ENCODE measurements around the gene FILIP1.

The FILIP1 gene

DNA sequence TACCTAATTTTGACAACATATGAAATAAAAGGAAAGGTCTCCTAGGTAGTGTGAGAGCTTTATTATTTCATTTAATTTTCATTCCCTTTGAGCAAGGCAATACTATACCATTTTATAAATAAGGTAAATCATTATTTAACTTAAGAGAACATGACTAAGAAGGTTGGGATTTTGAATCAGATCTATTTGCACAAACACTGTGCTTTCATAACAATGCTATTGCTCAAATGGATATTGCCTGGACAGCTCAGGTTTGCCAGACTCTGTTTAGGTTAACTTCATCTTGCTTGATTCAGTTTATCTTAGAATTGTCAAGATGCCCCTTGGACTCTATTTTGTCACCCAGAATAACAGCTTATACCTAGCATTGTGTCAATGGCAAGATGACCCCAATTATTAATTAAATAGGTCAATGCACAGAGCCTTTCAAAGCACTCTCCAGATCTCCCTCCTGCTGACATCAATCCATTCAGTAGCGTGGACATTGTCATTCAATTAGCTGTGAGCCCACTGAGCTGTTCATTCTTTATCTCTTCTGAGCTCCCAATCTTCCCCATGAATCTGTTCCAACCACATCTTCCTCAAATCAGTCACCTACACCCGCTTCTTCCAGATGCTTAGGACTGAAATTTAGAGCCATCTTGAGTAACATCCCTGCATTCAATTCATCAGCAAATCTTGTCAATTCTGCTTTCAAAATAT lies 166.9 kb downstream of the FILIP1 start:
- no peak for DNase-seq

DNA sequence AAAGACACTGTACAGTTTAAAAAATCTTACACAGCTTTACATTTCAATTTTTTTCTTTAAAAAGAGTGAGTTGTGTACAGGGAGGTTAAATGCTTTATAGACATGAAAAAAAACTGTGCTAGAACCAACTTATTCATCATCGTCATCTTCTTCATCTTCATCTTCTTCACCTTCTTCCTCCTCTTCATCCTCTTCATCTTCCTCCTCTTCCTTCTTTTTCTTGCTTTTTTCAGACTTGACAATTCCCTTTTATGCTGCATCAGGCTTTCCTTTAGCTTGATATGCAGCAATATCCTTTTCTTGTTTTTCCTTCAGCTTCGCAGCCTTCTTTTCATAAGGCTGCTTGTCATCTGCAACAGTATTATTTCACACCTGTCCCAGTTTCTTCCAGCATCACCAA lies 174.7 kb downstream of the FILIP1 start:
- no peak for DNase-seq

DNA sequence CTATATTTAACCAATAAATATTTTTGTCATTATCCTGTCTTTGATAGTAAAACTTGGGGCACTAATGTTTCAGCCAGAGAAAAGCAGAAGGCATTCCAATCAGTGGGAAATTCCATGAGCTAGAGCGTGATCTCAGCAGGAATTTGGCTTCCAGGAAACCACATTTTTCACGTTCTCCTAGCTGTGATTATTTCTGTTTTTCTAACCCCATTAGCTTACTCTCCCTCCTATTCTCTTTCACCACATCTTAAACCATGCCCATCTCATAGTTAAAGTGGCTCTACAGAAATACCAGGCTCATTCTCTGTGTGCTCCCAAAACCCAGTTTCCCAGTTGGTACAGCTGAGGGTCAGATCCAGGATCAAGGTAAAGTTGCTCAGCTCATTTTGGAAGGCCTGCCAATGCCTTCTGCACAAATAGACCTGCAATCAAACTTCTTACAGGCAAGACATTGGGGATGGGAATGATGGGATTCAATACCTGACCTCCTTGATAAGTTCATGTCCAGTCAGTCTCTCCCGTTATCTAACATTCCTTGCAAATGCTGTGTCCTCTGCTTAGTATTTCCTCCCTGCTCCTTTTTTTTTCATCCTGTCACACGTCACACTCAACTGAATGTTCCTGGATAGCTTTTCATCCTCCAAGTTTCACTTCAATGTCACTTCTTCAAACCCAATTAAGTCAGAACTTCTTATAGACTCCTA lies 175.9 kb downstream of the FILIP1 start:
- DNase-seq = no peak

DNA sequence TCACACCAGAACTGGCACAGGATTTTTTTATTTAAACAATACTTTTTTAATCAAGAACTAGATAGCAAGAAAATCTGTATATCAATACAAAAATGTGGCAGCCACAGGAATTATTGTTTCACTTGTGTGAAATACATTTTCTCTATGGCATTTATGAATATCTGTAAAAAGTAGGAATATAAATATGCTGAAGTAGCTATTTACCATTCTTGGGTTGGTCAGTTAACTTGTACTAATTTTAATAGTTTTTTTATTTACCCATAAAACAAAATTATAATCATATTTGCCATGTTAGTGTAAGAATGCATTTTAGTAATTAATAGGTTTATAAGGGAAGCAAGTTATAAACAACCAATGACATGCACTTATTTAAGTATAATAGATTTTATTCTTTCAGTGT lies 177.6 kb downstream of the FILIP1 start:
- no peak for DNase-seq

DNA sequence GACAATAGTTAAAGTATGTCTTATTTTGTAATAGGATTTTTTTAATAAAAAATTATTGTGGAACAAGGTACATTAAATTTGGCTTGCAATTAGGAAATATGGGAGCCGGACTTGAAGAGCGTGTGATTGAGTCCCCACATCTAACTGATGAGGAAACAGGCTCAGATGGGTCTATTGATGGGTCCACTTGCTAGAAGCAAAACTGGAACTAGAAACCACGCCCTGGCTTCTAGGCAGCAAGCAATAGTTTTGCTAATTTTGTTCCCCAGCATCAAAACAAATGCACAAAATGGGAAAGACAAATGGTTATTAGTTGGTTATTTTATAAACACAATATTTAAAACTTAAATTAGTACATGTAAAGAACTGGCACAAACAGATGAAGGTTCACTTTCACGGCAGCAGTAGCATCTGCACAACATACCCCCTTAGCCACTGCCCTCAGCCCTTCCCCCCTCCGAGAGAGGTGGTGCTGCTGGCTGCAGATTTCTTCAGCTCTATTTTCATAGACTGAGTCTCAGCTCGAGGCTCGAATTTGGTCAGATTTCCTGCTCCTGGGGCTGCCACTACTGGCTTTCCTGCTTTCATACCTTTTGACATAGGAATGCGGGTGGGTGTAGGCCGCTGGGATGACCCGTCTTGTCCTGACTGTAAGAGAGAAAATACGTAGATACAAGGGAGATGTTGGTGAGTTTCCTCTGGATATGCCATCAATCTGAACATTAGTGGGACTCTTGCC lies 185.2 kb downstream of the FILIP1 start:
- DNase-seq = no peak

DNA sequence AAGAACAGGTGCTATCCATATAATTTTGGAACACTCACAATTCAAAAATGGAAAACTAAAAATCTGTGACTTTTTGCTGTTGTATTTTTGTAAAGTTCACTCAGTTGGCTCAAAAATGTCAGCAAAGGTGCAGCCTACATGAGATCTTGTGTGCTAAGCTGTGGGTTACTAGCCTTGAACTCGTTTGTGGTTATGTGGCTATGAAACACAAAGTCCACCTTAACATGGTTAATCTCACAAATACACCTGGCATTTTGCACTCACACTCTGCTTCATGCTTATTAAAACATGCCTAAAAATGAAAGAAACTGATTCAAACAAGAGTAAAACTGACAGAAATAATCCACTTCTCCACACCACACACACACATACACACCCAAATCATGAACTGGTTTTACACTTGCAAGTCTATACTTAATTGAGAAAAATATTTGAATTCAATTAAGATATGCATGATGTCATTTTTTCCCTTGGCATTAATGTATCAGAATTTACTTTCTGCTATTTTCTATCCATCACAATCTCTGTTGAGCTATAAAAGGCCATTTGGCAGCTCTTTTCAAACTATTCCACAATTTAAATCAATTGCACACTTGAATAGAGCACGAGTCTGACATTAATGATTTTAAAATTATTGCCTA lies 186.1 kb downstream of the FILIP1 start:
- no peak for DNase-seq

DNA sequence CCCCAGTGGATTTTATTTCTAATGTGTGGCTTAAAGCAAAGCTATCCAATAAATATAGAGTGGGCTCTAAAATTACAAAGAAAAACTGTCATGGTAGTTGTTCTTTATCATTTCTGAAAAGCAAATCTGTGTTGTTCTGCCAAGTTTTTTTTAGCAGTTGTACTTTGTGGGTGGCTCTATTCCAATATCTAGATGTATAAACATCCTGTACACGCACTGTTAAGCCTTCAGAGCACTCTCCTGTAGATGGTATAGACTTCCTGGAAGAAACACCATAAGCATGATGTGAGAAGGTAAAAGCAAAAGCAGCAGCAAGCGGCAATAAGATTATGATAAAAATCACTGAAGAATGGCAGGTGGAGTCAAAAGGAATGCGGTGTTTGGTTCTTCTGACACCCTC lies 187.5 kb downstream of the FILIP1 start:
- no peak for DNase-seq

DNA sequence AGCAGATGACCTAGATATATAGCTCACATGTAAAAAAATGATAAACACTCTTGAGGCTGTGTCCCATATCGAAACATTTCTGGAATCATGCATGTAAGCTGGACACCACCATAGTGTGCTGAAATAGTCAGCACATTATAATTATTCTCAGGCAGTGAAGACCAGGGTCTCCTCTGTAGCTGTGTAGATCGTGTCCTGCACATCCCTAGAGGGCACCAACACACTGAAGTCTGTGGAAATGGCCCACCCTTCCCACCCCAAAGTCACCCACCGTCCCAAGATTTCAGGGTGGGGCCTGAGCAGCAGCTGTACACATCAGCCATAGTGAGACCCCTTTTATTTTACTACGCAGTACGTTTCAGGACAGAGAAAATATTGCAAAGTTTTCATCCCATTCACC lies 188.0 kb downstream of the FILIP1 start:
- no peak for DNase-seq

DNA sequence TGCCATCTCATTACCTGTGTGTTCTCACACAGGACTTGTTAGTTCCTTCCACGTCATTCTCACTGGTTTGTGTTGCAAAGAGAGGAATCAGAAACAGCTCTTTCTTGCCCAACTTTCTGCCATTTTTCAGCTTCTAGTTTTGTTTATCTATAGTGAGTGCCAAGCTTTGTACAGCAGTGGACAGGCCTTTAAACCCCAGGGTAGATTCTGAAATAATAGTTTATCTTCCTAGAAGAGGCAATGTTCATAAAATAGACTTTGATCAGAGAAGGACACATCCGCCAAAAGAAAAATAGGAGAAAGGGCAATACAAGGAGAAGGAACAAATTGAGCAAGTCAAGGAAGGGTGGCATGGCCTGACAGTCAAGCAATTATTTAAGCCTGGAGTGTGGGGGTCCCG lies 191.3 kb downstream of the FILIP1 start:
- no peak for DNase-seq

DNA sequence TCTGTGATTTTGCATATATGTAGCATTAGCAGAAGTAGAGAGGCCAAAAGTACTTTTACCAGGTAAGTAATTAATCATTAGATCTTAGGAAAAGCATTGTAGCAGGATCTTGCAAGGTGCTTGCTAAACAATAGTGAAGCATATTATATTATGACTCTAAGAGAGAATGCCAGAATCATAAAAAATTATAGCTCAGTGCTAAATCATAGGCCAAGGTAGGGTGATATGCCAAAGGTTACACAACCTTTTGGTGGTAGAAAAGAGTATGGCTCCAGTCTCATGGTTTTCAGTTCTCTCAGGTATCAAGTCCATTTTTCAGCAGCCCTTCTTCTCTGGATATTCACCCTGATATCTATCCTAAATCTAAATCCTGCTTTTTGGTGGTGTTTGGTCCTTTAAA lies 192.1 kb downstream of the FILIP1 start:
- no peak for DNase-seq

DNA sequence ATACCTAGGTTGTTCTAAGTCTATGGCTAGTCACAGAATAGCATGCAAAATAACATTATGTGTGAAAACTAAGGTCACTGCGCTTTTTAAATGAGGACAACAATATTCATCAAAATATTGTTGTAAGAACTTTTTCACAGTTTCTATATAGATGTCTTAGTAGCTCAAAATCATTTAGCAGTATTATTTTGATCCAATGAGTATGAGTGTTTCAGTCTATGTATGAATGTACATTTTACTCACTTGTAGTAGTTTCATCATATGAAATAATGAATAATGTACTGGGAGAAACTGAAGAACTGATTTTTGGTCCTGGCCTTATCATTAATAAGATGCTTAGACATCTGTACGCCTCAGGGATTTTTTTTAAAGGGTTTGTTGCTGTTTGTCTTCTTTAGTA lies 192.5 kb downstream of the FILIP1 start:
- DNase-seq = no peak

DNA sequence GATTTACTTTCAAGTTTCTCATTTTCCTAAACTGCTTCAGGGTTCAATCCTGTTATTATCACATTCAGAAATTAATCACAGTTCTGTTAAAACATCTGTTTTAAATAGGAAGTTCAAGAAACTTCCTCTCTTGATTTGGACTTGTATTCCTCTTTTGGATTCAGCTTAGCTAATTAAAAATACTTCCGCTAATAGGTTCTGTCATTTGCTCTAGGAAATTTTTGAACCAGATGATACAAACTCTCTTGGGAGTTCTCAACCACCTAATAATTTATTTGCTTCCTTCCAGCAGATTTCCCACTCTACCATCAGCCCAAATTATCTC lies 193.1 kb downstream of the FILIP1 start:
- no peak for DNase-seq

DNA sequence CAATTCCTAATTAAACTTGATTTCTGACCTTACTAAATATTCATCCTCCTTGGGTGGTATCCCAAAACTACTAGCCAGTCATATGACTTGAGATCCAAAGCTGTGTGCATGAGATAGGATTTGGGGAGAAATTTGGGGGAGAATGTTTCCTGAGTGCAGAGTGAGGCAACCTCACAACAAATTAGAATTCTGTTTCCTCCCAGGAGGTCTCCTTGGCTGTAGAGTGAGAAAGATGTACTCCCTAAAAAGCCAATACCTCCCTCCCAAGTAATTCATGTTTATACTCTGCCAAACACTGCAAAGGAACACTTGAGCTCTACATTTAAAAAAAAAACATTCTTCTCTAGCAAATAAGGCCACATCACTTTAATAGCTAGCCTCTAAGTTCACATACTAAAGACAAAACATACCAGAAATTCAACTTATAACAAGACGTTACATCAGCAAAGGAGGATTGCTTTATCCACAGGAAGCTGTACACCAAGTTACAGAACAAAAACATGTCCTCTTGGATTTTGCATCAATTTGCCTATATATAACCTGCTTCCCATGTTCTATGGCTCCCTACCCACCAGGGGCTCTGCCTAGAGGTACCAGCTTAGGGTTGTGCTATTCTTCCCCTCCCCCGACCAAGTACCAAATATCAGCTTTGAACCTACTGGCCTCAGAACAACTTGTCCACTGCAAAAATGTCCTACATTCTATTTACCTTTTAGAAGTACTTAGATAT lies 193.6 kb downstream of the FILIP1 start:
- no peak for DNase-seq

DNA sequence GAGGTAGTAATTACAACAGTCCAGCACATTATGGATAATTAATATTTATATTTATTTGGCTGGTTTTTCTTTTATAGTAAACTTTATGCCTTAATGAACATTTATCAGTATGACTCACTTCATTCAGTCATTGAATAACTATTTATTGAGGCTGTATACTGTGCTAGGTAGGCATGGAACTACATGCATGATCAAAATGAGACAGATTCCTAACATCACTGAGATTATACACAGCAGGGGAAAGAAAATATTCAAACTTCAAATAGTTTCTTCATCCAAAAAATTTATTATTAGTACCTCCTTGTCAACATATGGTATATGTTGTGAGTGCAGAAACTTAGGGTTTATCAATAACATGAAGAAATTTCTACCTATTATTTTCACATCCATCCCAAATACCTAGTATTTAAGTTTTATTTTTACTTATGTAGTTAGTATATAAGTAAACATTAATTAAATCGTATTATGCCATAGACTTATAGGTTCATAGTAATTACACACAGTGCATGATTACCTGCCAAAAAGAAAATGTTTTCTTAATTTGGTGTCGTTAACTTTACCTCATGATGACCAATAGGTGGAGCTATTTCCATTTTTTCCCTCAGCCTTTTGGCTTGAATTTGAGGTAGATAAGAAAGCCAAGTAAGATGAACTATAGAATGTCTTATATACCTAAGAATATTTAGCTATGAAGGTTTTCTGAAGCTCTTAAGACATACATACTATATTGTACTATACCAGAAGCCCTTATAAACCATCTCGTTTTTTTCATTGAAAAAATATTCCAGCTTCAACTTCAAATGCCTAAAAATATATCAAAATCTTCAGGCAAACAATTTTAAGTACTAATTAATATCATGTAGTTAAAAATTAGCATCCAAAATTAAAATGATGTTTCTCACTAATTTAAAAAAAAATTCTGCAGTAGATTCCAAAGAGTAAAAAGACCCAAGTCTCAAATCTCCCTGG lies 196.5 kb downstream of the FILIP1 start:
- DNase-seq = no peak

DNA sequence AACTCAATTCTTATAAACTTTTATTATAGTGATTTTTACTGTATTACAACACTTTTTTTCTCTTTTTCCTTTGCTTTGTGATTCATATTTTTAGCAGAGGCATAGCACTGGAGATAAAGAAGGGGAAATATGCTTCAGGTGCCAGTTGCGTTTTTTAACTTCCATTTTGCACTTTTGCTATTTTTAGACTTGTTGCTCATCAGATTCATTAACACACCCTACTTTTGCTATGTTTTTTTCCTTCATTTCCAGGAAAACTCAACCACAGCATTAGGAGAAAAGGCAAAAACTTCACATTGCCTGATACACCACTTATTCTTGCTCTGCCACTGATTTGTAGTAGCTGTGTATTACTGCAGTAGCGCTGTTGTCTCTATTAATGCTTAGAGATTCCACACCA lies 201.0 kb downstream of the FILIP1 start:
- no peak for DNase-seq

DNA sequence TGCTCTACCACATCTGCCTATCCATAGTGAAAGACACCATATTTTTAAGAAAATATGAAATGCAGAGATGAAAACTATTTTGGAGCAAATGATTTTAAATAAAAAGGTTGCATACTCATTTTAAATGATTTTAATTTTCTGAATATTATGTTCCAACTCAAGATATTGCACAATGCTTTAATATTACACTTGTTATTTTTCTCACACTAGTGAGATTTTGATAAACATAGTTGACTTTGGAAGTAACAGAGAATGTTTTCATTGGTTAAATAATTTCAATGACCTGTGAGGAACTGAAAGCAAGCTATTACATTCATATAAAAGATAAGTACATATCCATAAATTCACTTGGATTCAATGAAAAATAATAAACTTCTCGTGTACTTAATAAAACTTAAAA lies 201.9 kb downstream of the FILIP1 start:
- DNase-seq = no peak

DNA sequence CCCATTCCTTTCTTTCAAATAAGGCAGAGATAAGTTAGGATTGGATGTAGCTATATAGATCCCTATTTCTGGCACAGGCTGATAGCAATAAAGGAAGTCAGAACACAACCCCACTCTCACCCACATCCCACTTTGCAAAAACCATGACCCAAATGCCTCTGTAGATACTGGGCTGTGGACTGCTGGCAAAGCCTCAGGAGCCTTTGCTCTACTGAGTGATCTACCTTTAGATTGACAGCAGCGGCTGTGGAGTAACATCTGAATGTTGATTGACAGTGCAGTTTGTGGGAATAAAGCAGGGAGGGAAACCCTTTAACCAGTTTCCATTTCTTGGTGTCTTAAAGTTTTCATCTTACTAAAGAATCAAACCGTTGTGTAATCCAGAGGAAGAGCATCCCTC lies 202.3 kb downstream of the FILIP1 start:
- no peak for DNase-seq

DNA sequence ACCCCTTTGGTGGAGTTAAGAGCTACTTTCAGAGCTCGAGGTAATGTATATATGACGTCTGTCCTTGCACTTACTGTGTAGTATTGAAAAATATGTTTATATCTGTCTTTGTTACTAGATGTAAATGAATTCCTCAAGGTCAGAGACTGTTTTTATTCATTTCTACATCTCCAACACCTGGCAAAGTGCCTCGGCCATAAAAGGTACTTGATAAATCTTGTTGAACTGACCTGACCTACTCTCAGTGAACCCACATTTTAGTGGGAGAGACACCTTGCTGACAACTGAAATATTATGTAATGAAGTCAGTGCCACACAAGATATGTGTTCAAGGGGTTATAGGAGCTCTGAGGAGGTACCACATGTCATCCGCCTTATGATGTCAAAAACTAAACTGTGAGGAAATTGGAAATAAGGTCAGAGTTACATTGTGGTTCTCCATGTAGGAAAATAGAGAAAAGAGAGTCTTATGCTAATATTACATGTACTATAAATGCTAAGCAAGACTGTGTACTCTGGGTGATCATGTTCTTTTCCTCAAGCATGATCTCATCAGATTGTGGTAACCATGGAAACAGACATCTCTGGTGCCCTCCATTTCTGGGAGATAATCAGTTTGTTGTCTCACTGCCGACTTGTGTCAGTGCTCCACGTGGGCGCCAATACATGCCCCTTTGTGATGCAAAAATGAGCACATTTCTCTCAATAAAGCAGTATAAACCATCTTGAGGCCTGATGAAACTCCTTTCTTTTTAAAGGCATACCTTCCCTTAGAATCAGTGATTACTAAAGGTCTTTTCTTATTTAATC lies 203.3 kb downstream of the FILIP1 start:
- no peak for DNase-seq

DNA sequence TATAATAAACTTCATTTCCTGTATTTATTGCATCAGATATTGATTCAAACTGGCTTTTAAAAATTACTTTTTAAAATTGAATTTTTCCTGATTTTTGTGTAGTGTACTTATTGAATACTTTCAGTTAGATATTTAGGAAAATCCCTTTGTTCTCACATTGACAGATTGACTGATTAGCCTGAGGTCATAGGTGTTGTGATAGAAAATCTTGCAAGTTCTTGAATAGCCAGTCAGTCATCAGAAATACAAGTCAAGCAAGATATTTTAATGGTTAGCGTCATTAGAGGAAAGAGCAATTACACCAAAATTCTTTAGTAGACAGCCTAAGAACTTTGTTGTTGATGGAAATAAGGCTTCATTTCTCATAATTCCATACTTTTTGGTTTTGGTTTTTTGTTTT lies 205.6 kb downstream of the FILIP1 start:
- DNase-seq = no peak

DNA sequence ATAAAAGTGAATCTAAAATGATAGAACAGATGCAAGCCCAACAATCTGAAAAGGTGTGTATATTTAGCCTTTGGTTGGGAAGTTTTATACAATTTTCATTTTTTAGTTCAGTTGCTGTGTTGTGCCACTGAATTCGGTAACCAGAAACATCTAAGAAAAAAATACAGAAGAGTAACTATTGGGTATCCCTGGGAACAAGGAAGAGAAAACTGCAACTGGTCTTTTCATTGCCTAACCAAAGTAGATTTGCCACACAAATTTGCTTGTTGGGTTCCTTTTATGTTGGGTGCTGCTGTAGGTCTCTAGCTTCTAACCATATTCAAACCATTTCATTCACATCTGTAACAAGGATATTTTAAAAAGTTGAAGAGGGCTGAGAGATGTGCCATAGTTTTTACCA lies 206.2 kb downstream of the FILIP1 start:
- no peak for DNase-seq

DNA sequence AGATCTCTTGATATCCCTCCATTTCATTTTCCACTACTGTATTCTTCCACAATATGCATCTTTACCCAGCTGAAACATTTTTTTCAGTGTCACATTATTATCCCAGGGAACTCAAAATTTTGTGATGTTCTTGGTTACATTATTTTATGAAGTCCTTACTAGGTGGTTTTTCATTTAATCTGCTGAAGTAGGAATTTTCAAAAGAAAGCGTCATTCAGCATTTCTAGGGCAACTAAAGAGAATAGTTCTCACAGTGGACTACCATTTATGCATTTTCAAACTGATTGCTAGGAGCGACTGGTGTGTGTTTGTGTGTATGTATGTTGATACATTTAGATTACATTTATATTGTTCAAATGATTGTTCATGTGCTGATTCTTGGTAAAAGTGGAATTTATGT lies 206.6 kb downstream of the FILIP1 start:
- no peak for DNase-seq

Data from activated CD8-positive, alpha-beta memory T cell treated with anti-CD3 and anti-CD28 coated beads, Interleukin-2, amount 50 U/mL, for 4 hours (primary cell).